ENCODE results near the gene HSPBP1. TPM values are rescaled to one million over a fixed set of nuclear protein-coding genes. Genes with fewer than 3 reads are reported as not detected.

Gene HSPBP1
- total and polyA plus RNA-seq, 2 of the 13 experiments (the other 11 are each of a cell fraction or from before 2014, with no cell fraction given) = 22.3 to 33.7 TPM

DNA sequence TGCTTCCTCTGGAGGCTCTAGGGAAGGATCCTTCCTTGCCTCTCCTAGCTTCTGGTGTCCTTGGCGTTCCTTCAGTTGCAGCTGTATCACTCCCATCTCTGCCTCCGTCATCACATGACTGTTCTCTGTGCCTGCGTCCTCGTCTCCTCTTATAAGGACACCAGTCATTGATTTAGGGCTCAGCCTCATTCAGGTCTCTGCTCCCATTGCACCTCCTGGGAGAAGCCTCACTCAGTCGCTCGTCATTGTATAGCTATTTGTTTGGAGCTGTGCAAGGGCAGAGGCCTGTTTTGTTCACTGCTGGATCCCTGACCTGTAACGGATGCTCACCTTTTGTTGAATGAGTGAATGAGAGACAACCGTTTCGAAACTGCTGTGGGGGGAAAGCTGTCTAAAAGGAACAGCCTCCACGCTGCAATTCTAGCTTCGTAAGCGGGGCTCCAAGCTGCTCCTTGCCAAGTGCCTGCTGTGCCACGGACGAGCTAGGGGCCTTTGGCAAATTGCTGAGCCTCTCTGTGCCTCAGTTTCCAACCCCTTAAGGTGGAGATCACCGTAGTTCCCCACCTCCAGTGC lies 21.1 kb upstream of the HSPBP1 start:
- BruUV-seq (replicated peaks) = no TSS peak
- 22% methylated on average over 15 of the region's 15 CpGs for WGBS (ENCODE audit: low lambda C conversion rate)
- POLR2A ChIA-PET = interaction anchor here (0.6 to 2.2 kb wide), 14 partner anchors 9 to 120 kb away, joined by 3 to 15 read pairs (median 5); partner anchors contain the start of genes HSPBP1, KMT5C, PPP6R1 and UBE2S
- no peak for TF ChIP-seq DR1 (CRISPR knock-in tag; IDR thresholded peaks at IDR 0.05)
- TF ChIP-seq ZNF263 (CRISPR knock-in tag; IDR thresholded peaks at IDR 0.05) = no peak
- TF ChIP-seq ZNF350 (CRISPR knock-in tag; IDR thresholded peaks at IDR 0.05; ENCODE audit: borderline replicate concordance, low read depth) = no peak
- no peak for TF ChIP-seq MAFK (conservative IDR thresholded peaks at IDR 0.05 in 1 of 2, IDR thresholded peaks at IDR 0.05 in 1 of 2; ENCODE audit: low read length in 2 of 2)
- 0 out of 2 replicates have a peak, but pooled peaks have one; percentile 2 for TF ChIP-seq ZNF441 (CRISPR knock-in tag; IDR thresholded peaks at IDR 0.05; ENCODE audit: borderline replicate concordance)
- TF ChIP-seq, protein P1, sequence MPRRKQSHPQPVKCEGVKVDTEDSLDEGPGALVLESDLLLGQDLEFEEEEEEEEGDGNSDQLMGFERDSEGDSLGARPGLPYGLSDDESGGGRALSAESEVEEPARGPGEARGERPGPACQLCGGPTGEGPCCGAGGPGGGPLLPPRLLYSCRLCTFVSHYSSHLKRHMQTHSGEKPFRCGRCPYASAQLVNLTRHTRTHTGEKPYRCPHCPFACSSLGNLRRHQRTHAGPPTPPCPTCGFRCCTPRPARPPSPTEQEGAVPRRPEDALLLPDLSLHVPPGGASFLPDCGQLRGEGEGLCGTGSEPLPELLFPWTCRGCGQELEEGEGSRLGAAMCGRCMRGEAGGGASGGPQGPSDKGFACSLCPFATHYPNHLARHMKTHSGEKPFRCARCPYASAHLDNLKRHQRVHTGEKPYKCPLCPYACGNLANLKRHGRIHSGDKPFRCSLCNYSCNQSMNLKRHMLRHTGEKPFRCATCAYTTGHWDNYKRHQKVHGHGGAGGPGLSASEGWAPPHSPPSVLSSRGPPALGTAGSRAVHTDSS (CRISPR knock-in tag; conservative IDR thresholded peaks at IDR 0.05) = no peak
- TF ChIP-seq ATF4 (CRISPR knock-in tag; IDR thresholded peaks at IDR 0.05) = no peak
- no peak for TF ChIP-seq FUBP1 (CRISPR knock-in tag; IDR thresholded peaks at IDR 0.05; ENCODE audit: borderline replicate concordance)
- TF ChIP-seq ADNP (CRISPR knock-in tag; IDR thresholded peaks at IDR 0.05) = no peak
- 0 out of 2 replicates have a peak, but pooled peaks have one; percentile 4 for TF ChIP-seq PHF8 (CRISPR knock-in tag; IDR thresholded peaks at IDR 0.05)
- no peak for TF ChIP-seq HNF1A (IDR thresholded peaks at IDR 0.05; ENCODE audit: low read depth)
- no peak for TF ChIP-seq HNF1A (CRISPR knock-in tag; IDR thresholded peaks at IDR 0.05; ENCODE audit: borderline replicate concordance)
- no peak for TF ChIP-seq ZNF703 (CRISPR knock-in tag; IDR thresholded peaks at IDR 0.05; ENCODE audit: borderline replicate concordance)
- TF ChIP-seq SRY (CRISPR knock-in tag; IDR thresholded peaks at IDR 0.05) = 0 out of 2 replicates have a peak, but pooled peaks have one; percentile 35
- TF ChIP-seq ZNF776 (CRISPR knock-in tag; IDR thresholded peaks at IDR 0.05) = no peak

More for the DNA sequence above, 21.1 kb upstream of the HSPBP1 start:
- H3K9me3 ChIP-seq (ENCODE audit: low read length) = no peaks in the 10 kb centered on the region
- H3K9ac ChIP-seq (ENCODE audit: insufficient read depth, low read depth, low read length) = peak overlapping the region; percentile 50; the same call in 1 of the 2 replicates
- H2AFZ ChIP-seq (ENCODE audit: low read length) = peak overlapping the region; percentile 54
- CTCF ChIA-PET (ENCODE audit: low intra/inter-chr PET ratio, low total read pairs) = interaction anchor here (1.2 to 1.8 kb wide), 2 partner anchors 39 to 117 kb away, joined by 3 to 9 read pairs; partner anchors contain the start of gene KMT5C
- peak overlapping the region; percentile 55 to 75 (median 72) for H3K4me3 ChIP-seq (replicated peaks in 1 of 3; ENCODE audit: insufficient read depth in 1 of 3, low read depth in 2 of 3, low read length in 3 of 3)
- H3K4me1 ChIP-seq (ENCODE audit: insufficient read depth, low read length) = peaks cover 29% of the 10 kb centered on the region
- no peak for DNase-seq (ENCODE audit: low spot score)
- H3K27me3 ChIP-seq (ENCODE audit: control insufficient read depth in 1 of 2, insufficient read depth in 2 of 2, low read length in 2 of 2) = peaks cover 0 to 20% of the 10 kb centered on the region in 2 experiments; a peak in 2 of 5 replicates
- H3K79me2 ChIP-seq (ENCODE audit: insufficient read depth, low read length) = no peaks in the 10 kb centered on the region
- H3K4me2 ChIP-seq (ENCODE audit: low read depth, low read length) = peak overlapping the region; percentile 96
- peak; percentile 42; the same call in 2 of the 3 replicates for ATAC-seq
- no peak for FAIRE-seq
- intact Hi-C loops (cut with micrococcal nuclease; ENCODE audit: unreplicated experiment) (loop anchor here (1.0 kb wide), 2 partner anchors 38 to 84 kb away; partner anchors contain the start of genes KMT5C and RPL28), in situ Hi-C loops (cut with HindIII; ENCODE audit: extremely low pct_ligation_motif_present, low pct_unique_long_range_greater_than_20kb) (loop anchor here (5.0 kb wide), 1 partner anchor 116 kb away; no protein-coding TSS in a partner anchor)
- H3K27ac ChIP-seq (ENCODE audit: extremely low read length, insufficient read depth, low read length) = no peak overlapping the region
- no peaks in the 10 kb centered on the region for H4K20me1 ChIP-seq (ENCODE audit: insufficient read depth, low read length)
- no peaks in the 10 kb centered on the region for H3K36me3 ChIP-seq (replicated peaks in 1 of 2; ENCODE audit: control insufficient read depth in 1 of 2, insufficient read depth in 2 of 2, low read length in 2 of 2)

Measured in HepG2 (cell line).